ENCODE results near the gene SOCS6. TPM values are rescaled to one million over a fixed set of nuclear protein-coding genes. Genes with fewer than 3 reads are reported as not detected.

Gene SOCS6
- polyA plus RNA-seq, 1 donor, result 15.5 TPM

DNA sequence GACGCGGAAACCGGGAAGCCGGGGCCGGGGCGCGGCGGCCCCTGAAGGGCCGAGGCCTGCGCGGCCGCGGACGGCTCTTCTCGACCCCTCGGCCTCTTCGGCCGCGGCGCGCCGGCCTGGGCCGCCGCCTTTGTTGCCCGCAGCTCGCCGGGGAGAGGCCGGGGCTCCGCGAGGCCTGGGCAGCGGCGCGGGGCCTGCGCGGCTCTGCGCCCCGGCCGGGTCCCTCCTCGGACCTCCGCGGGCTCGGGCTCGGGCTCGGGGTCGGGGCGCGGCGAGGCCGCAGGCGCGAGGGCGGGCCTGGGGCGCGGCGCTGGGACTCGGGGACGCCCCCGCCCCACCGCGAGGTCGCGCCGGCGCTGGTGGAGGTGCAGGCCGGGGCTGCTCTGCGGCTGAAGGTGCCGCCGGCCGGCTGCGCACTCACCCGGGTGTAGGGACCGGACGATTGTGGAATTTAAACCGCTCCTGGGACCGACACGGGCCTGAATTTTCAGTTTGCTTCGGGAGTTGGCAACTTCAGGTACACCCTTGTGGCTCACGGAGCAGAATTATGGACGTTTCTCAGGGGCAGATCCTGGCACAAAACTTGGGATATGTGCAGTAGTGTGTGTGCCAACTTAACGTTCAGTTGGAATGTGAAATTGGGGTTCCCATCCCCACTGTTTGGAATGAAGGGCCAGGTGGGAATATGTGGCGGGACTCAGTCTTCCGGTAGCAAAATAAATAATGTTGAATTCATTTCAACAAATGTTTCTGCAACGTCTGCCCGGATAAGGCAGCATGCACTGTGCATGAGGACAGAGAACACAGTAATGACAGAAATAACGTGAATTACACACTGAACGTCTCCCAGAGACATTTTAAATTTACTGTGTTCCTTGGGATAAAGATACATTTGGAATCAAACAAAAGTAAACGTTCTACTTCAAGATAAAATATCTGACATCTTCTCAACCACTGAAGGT is 787 bp downstream of the SOCS6 start:
- DNase-seq (ENCODE audit: low read depth), result no peak

- DNase-seq (ENCODE audit: low read depth), result no peak
These were observed 1.8 kb downstream of the SOCS6 start for GRCh38 chr18:70290482-70291294.

- no peak for DNase-seq (ENCODE audit: low read depth)
These were observed 2.4 kb downstream of the SOCS6 start for GRCh38 chr18:70291295-70291574.

- DNase-seq (ENCODE audit: low read depth), result no peak
These were observed 3.8 kb downstream of the SOCS6 start for GRCh38 chr18:70292628-70293027.

DNA sequence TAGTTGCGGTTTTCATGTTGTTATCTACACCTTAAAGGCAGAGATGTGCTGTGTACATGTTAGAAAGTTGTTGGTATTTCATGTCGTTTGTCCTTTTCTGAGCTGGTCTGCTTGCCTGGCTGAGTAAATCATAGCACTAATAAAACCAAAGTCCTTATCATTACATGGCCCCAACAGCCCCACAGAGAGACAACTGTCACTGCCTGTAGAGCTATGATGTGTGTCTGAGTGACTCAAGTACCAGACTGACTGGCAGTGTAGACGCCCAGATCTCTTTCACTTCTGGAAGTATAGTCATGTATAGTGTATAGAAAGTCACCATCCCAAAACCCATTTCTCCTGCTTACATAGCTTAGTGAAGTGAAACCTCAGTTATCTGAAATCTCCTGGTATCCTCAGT is 4.3 kb downstream of the SOCS6 start:
- DNase-seq (ENCODE audit: low read depth), result no peak

GRCh38 chr18:70294471-70295191 is 5.8 kb downstream of the SOCS6 start:
- DNase-seq (ENCODE audit: low read depth), result no peak

DNA sequence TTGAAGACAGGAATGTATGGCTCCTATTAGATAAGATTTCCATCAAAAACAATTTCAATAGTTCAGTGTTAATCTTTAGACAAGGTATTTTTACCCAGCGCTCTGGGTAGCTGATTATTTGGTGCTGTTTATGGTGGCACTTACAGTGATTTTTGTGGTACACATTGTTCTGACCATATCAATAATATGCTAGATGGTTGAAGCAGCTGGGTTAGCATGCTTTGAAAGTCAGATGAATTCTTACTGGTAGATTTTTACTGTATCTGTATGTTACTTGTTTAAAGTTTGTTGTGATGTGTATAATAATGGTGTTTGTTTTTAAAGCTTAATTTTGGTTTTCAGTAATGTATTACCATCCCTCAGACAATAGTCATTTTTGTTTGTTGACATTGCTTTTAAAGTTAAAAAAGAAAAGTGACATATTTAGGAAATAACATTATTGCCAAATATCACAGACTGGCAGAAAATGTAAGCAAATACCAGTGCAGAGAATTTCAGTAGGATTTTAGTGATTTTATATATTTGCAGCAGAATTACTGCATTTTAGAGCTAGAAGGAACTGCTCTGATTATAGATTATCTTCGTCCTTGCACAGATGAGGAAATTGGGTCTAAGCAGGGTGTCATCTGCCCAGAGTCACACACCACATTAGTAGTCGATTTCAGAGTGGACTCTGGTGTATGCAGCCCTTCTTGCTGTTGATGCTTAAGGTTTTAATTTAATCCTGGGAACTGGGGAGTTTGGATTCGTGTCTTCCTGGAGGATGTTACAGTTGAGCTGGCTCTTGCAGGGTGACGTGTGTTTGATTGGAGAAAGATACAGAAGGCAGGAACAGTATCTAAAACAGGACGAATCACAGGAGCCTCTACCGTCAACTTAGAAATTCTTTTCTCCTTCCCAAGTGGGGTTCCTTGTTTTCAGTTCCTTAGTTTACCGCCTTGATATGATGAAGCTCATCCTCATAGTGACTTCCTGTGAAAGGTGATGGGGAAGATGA is 6.6 kb downstream of the SOCS6 start:
- no peak for DNase-seq (ENCODE audit: low read depth)

GRCh38 chr18:70296289-70296688 is 7.4 kb downstream of the SOCS6 start:
- DNase-seq (ENCODE audit: low read depth), result no peak

DNA sequence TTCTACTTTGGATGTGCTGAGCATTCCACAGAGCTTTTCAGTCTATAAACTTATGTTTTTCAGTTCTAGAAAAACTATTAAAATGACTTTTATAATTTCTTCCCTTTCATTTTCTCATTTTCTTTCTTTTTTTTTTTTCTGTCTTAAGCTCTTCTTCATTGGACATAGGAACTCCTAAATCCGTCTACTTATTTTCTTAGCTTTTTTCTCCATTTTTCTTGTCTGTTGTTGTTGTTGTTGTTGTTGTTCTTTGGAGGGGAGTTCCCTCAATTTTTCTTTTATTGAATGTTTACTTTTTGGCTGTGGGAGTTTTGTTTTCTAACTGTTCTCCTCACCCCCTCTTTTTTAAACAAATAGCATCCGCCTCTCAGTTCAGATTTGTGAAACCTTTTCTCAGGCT is 7.9 kb downstream of the SOCS6 start:
- DNase-seq (ENCODE audit: low read depth), result no peak

DNA sequence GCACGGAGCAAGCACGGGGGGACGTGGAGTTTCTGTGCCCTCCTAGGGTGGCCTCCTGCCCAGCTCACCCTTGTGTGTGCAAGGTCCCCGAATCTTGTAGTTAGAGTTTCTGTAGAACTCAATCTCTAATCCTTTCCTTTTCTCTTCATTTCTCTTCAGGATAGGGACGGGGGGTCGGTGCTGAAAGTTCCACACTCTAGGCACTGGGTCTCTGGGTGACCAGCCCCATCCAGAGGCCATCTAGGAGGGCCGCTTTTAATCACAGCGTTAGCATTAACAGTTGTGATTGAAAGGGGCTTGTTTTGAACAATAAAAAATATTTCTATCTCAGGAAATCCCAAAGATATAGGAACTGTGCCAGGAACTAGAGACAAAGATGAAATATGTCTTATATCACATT is 10.5 kb downstream of the SOCS6 start:
- DNase-seq (ENCODE audit: low read depth), result no peak

DNA sequence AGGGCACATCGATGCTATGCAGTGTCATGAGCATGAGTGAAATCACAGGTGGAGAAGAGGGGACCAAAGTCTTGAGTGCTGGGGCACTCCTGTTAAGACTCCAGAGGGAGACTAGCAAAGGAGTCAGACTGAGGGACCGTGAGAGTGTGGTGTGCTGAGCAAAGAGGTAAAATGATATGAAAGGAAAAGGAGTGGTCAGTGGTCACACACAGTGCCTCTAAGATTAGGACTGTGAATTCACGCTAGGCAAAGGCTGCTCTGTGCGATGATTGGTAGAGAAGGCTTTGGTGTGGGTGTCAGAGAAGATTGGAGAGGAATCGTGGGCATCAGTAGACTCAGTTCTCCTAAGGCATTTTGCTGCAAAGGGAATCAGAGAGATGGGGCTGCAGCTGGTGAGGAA is 12.8 kb downstream of the SOCS6 start:
- DNase-seq (ENCODE audit: low read depth), result no peak

DNA sequence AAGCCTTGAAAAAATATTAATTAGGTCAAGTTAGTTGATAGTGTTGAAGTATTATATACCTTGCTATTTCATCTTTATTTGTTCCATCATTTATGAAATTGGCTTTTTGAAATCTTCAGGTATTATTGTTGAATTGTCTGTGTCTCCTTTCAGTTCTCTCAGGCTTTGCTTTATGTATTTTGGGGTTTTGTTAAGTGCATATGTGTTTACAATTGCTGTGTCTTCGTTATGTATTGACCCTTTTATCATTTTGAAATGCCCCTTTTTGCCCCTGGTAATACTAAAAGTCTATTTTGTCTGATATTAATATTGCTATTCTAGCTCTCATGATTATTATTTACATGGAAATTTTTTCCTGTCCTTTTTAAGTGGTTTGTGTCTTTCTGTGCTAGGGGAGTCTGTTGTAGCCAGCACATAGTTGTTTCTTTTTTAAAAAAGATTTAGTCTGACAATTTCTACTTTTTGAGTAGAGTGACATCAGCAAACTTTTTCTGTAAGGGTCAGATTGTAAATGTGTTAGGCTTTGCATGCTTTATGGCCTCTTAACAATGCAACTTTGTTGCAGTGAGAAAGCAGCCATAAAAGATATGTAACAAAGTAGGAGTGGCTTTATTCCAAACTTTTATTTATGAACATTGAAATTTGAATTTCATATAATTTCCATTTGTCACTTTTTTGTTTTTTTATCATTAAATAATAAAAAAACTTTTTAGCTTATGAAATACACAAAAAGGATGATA is 19.9 kb downstream of the SOCS6 start:
- DNase-seq (ENCODE audit: low read depth), result no peak

GRCh38 chr18:70310560-70311320 is 21.9 kb downstream of the SOCS6 start:
- DNase-seq (ENCODE audit: low read depth), result no peak

GRCh38 chr18:70311726-70312125 is 22.9 kb downstream of the SOCS6 start:
- DNase-seq (ENCODE audit: low read depth), result no peak

DNA sequence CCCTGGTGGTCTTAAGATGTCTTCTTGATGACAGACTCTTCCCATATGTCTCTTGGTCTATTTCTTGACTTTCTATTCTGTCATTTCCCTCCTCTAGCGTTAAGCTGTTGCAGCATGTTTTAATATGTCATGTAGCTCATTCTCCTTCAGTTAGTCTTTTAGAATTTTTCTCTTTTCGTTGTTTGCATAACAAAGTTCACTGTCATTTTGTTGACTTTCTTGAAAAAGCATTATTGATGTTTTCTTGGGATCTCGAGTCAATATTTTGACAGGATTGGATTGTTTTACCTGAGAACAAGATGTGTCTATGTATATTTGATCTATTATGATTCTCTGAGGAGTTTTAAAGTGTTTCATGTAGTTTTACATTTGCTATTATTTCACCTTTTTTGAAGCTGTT is 24.8 kb downstream of the SOCS6 start:
- DNase-seq (ENCODE audit: low read depth), result no peak

DNA sequence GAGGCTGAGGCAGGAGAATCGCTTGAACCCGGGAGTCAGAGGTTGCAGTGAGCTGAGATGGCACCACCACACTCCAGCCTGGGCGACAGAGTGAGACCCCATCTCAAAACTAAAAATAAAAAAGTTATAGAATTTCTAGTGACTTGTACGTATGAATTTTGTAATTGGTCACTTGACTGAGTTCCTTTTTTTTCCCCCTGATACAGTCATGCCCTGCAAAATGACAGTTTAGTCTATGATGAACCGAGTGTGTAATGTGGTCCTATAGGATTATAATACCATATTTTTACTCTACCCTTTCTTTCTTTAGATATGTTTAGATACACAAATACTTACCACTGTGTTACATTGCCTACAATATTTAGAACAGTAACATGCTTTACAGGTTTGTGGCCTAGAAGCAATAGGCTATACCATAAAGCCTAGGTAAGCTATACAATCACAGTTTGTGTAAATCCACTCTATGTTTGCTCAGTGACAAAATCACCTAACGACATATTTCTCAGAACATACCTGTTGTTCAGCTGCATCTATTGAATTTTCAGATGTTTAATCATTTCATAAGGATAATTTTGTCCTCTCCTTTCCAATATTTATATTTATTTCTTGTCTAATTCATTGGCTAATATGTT is 25.4 kb downstream of the SOCS6 start:
- DNase-seq (ENCODE audit: low read depth), result no peak

GRCh38 chr18:70319187-70319586 is 30.3 kb downstream of the SOCS6 start:
- DNase-seq (ENCODE audit: low read depth), result no peak

DNA sequence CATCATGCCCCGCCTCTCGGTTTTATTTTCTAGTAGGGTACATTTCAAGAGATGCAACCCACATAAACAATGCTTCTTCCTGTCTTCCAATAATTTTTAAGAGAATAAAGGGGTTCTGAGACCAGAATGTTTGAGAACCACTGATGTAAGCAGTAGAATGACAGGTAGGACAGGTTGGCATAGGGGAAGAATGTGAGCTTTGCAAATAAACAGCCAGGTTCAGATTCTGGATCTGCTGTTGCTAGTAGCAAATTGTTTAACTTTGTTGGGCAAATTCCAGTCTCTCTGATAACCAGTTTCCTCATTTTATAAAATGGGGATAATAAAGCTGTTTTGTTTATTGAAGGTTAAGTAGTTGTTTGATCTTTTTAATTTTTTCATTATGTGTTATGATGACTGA is 32.8 kb downstream of the SOCS6 start:
- no peak for DNase-seq (ENCODE audit: low read depth)

- DNase-seq (ENCODE audit: low read depth), result no peak
These were observed 33.5 kb downstream of the SOCS6 start for GRCh38 chr18:70322385-70322784.

All from forelimb muscle (tissue), 1 donor.